Bone marrow (tissue), 2 donors: Measurements from ENCODE around the gene ANKRD6.
"Not testable (repeated sequence)": the region's sequence is repeated elsewhere in the genome, so short reads cannot be mapped to it uniquely, and the experiment has no call there.

Experiments
- DNase-seq, 2 donors: peaks; one replicate each; lab custom pipeline; 2025; lab: John Stamatoyannopoulos, UW

Gene ANKRD6

GRCh38 chr6:89602166-89602565, 169.2 kb downstream of the ANKRD6 start:
- no peak for DNase-seq

DNA sequence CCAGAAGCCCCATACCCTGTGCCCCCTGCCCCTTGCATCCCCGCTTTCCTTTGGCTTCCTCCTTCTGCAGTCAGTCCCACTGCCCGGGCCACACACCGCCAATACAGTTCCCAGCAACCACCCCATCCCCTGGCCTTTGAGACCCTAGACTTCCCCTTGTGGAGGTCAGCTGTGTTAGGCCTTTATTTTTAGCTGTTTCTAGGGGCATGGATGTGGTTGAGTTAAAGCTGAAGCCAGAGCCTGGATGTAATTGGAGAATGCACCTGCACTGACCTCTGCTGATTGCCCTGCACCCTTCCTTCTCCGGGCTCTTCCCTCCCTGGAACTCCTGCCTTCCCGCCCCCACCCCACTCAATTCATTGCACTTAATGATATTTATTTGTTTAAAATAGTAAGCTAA, 171.7 kb downstream of the ANKRD6 start:
- DNase-seq: no peak

- DNase-seq: no peak
Measured at GRCh38 chr6:89605861-89606260, 172.9 kb downstream of the ANKRD6 start.

- peak; percentile 31 to 65 for DNase-seq
Measured at GRCh38 chr6:89610149-89610642, 177.2 kb downstream of the ANKRD6 start.

GRCh38 chr6:89611666-89612065, 178.7 kb downstream of the ANKRD6 start:
- no peak for DNase-seq

DNA sequence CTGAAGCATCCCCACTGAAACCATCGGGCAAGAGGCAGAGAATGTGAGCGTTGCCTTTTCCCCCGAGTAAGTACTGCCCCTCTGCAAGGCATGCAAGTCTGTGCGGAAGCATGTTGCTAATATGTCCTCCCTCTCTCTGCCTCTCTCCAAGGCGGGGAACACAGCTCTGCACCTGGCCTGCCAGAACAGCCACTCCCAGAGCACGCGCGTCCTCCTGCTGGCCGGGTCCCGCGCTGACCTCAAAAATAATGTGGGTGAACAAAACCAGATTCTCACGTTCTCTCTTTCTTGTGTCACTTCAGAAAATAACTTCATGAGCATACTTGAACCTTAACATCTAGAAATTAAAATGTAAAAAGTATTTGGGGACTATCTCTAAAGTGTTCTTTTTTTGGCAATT, 179.2 kb downstream of the ANKRD6 start:
- no peak for DNase-seq

DNA sequence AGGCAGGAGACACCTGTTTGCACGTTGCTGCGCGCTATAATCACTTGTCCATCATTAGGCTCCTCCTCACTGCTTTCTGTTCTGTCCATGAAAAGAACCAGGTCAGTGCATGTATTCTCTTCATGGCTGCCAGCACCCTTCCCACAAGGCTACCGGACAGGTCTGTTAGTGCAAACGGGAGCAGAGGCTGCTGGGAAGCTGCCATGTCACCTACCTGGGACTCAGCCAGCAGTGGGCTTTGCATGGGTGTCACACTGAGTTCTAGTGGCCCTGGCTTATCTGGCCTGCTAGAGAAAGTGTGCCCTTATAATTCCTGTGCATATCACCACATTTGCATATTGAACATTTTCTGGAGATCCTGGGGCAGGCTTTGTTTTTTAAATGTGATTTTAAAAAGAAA, 180.8 kb downstream of the ANKRD6 start:
- DNase-seq: no peak

GRCh38 chr6:89615882-89616281, 182.9 kb downstream of the ANKRD6 start:
- DNase-seq: no peak

DNA sequence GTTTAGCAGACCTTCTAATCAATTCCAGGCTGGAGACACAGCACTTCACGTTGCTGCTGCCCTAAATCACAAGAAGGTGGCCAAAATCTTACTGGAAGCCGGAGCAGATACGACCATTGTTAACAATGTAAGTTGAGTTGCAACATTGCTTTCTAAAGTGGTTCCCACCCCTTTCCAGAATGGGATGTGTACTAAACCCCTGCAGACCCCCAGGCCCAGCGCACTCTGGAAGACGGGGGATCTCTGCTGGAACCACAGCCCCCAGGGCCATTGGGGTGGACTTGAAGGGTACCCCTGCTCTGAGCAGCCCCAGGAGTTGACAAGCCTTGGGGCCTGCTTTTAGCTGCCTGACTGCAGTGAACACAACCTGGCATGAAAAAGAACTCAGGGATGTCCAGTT, 183.6 kb downstream of the ANKRD6 start:
- no peak for DNase-seq

- no peak for DNase-seq
Measured at GRCh38 chr6:89618026-89618425, 185.1 kb downstream of the ANKRD6 start.

DNA sequence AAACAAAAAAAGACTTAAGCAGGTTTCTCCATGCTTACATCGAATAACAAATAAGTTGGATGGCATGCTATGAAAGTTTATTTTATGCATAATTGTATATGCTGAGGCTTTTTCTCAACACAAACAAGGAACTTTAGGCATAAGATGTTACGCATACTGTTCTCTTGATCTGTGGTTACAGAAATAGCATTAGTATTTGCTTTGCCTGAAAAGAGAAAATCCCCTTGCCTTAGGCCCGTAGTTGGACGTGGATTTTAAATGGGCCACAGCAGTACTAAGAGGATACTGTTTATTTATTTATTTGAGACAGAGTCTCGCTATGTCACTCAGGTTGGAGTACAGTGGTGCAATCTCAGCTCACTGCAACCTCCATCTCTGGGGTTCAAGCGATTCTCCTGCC, 186.6 kb downstream of the ANKRD6 start:
- DNase-seq: no peak

GRCh38 chr6:89623749-89624148, 190.8 kb downstream of the ANKRD6 start:
- no peak for DNase-seq

GRCh38 chr6:89630488-89630887, 197.5 kb downstream of the ANKRD6 start:
- no peak for DNase-seq

DNA sequence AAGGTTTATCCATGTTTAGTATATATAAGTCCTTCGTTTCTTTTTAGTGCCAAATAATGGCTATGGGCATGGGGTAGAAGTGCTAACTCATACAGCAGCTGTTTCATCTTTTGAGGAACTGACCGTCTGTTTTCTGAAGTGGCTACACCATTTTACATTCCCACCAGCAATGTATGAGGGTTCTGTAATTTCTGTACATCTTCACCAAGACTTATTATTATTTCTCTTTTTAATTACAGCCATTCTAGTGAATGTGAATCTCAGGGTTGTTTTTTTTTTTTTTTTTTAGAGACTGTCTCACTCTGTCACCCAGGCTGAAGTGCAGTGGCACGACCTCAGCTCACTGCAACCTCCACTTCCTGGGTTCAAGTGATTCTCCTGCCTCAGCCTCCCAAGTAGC, 203.5 kb downstream of the ANKRD6 start:
- DNase-seq: not testable (repeated sequence)

GRCh38 chr6:89637960-89638319, 205.0 kb downstream of the ANKRD6 start:
- DNase-seq: no peak

GRCh38 chr6:89638320-89639195, 205.6 kb downstream of the ANKRD6 start, which contains the start of gene LYRM2:
TSS of gene LYRM2 (minus strand) at chr6:89638747. CDS start at chr6:89638716, 31 bp downstream.
- peak; percentile 84 to 93 for DNase-seq

DNA sequence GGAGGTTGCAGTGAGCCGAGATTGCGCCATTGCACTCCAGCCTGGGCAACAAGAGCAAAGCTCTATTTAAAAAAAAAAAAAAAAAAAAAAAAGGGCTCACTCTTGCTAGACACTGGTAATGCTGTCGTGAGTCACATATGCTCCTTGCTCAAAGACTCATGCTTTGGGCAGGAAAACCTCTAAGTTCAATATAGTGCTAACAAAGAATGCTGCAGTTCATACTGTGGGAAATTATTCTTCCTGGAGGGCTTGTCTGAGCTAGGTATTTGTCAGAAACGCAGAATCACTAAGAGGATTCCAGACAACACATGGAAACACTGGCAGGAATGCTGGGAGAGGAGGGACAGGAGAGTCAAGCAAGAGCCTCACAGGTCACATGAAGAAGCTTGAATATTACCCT, 207.9 kb downstream of the ANKRD6 start:
- DNase-seq: no peak

DNA sequence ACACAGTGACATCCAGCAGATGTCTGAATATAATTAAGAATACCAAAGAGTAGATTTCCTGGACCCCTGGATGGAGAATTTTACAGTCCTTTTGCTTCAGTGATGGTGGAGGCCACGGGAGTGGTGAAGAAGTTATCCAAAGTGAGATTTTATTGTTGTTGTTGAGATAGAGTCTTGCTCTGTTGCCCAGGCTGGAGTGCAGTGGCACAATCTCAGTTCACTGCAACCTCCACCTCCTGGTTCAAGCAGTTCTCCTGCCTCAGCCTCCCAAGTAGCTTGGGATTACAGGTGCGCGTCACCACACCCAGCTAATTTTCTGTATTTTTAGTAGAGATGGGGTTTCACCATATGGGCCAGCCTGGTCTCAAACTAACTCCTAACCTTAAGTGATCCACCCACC, 208.6 kb downstream of the ANKRD6 start:
- not testable (repeated sequence) for DNase-seq

DNA sequence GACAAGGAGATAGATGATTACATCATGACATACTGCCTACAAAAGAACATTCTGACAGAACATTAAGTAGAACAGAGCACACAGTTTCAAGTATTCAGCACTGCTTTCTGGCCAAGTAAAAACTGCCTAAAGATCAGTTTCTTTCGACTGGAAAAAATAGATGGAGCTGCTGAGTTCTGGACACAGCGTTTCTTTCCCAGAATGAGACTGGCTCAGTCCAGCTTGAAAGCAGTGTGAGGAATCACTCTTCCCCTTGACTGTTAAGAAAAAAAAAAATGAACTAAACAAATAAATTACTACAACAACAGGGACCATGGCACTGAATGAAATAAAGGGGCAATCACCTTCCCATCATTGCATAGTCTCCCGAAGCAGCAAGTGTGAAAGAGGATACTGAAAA, 210.0 kb downstream of the ANKRD6 start:
- DNase-seq: no peak

GRCh38 chr6:89643406-89643805, 210.5 kb downstream of the ANKRD6 start:
- DNase-seq: no peak

- no peak for DNase-seq
Measured at GRCh38 chr6:89644864-89645263, 211.9 kb downstream of the ANKRD6 start.

DNA sequence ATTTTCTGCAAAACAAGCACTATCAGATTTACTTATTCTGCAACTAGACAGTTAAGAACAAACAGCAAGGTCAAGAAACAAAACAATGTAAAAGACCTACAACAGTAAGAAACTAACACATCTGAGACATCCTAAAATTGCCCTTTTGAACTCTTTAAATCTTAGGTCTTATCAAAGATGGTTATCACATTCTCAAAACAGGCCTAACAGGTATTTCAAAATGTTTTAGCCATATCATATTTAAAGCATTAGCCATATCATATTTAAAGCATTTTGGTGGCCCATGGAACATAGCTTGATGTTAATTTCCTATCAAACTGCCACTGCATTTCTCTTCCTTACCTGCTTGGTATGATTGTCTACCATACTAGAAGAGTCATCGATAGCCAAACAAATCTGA, 216.7 kb downstream of the ANKRD6 start:
- DNase-seq: no peak

DNA sequence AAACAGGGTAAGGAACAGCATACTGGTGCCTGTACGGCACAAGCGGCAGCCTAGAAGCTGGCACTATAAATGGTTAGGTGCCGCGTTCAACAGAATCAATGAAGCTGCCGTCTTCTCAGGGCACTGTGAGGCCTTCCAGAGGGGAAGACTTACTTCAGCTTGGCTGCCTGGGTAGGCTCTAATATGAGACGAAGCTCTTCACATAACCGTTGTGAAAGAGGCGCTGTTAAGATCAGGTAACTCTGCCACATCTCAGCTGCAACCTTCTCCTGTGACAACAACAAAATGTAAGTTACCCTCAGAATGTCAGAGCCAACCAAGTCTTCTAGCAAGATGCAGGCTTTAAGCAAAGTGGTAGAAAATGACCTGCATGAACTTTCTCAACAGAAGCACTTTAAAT, 217.6 kb downstream of the ANKRD6 start:
- DNase-seq: no peak

GRCh38 chr6:89655122-89655521, 222.2 kb downstream of the ANKRD6 start:
- no peak for DNase-seq
